HG03342 (cell line): ENCODE measurements around the gene KXD1.
"Not testable (repeated sequence)": the region's sequence is repeated elsewhere in the genome, so short reads cannot be mapped to it uniquely, and the experiment has no call there.

Source experiments
- ATAC-seq: cut with Tn5 transposase; IDR thresholded peaks from one replicate; pipeline ENCODE4 v1.9.1; 2021; ENCODE audit warnings: mild to moderate bottlenecking, moderate library complexity; ENCODE audit not compliant: unreplicated experiment

KXD1 gene

DNA sequence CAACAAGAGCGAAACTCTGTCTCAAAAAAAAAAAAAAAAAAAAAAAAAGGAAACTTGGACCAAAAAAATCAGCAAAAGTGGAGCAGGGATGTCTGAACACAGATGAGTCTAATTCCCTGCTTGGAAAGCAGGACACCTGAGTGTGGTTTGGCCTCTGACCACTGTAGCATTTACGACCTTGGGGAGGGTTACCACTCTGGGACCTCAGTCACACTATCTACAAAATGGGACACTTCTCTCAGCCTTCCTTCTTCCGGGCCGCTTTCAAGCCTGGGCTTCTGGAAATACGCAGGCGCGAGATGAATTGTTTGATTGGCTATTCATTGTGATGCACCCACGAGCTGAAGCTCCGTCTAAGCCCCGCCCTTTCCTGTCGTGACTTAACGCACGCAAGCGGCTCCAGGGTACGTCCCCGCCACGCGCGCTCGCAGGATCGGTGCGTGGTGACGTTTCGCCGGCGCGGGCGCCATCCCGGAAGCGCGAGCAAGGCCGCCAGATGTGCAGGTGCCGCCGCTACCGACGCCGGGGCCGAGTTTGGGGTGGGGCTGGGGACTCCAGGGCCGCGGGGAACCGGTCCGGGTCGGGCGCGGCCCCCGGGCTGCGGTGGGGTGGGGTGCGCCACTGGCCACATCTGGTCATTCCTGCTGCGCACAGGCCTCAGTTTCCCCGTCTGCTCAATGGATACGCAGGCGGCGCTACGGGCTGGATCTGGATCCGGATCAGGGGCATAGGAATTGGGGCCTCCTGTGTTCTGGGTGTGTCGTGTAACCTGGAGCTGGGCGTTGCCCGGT is at the start of gene KXD1:
TSS of gene KXD1 (plus strand) at position 460 of the 791 bp plus-strand sequence. CDS start 4,187 bp downstream, outside the sequence.
- ATAC-seq: peak; percentile 98

GRCh38 chr19:18508585-18508984 is 49.1 kb upstream of the KXD1 start:
- no peak for ATAC-seq

DNA sequence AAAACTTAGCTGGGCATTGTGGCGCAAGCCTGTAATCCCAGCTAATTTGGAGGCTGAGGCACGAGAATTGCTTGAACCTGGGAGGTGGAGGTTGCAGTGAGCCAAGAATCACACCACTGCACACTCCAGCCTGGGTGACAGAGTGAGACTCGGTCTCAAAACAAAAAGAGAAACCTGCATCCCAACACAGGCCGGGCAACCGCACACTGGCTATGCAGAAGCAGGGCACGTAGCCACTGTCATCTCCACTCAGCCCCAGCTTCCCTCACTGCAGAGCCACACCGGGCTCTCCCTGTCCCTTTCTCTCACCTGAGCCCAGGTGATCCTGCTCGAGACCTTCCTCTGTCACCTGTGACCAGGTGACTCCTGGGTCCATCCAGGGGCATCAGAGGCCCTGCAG is 47.5 kb upstream of the KXD1 start:
- no peak for ATAC-seq

GRCh38 chr19:18513868-18514267 is 43.8 kb upstream of the KXD1 start:
- ATAC-seq: no peak

DNA sequence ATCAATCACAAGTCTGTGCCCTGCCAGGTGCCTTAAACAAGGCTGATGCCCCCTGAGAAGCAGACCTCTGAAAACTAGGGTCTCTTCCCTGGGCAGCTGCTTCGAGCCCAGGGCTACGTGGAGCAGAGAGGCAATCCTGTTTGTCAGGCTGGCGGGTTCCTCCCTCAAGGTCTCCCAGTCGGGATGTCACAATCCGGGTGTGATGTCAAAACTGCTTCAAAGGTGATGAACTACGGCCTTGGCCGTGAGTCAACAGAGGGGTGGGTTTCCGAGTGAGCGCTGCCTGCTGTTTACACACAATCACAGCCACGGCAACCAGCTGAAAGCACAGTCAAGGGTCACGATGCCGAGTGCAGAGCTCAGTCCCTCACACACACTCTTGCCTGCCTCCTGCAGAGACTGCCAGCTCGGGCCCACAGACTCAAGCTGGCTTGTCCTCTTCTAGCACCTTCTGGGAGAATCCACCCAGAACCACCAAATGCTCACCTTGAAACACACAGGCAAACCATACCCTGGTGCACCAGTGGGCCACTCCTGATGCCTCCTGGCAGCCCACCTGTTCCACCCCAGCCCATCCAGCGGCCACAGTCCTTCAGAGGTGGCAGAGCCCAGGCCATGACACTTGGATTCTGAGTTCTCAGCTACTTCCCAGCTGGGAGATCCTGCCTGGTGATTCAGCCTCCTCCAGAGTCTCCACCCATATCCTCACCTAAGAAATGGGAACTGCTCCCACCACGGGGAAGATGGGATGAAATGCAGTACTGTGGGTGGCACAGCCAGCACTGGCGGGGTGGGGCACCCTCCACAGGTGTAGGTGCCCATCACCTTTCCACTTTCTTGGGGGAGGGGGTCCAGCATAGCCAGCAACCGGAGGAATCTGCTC is 42.6 kb upstream of the KXD1 start:
- no peak for ATAC-seq

GRCh38 chr19:18515959-18516358 is 41.7 kb upstream of the KXD1 start:
- ATAC-seq: no peak

- ATAC-seq: no peak
Observed at GRCh38 chr19:18517606-18518005, 40.1 kb upstream of the KXD1 start.

- ATAC-seq: no peak
Observed at GRCh38 chr19:18518639-18519038, 39.0 kb upstream of the KXD1 start.

- ATAC-seq: no peak
Observed at GRCh38 chr19:18519962-18520847, 37.5 kb upstream of the KXD1 start.

DNA sequence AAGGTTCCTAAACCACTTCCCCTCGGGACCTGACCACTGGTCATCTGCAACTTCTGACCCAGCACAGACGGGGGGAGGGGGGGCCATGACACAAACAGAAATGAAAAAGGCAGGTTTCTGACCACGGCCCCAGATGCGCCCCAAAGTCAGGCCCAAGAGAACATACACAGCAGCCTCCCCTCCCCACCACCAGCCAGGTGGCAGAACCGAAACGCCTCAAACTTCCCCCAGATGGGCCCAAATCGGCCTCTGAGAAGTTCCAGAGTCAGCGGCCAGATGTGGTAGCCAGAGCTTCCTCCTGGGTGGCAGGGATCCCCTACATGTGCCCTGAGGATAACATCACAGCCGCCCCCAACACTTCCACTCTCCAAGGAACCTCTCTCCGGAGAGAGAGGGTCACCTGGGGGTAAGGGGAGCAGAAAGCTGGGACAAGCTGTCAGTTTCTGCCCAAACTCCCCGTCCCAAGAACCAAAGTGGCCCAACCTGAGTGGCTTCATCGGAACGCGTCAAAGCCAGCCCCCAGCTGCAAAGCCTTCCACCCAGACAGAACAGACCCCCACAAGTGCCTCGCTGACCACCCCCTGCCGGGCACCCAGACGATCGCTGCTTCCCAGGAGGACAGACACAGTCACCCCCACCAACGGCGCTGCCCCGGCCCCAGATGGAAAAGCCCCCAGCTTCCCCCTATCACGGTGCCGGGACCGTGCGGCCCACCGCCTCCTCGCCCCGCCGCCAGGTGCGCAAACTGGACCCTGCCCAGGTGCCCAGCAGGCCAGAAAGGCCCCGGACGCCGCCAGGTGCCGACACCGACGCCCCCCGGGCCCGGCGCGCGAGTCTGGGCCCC is 36.6 kb upstream of the KXD1 start:
- ATAC-seq: no peak

DNA sequence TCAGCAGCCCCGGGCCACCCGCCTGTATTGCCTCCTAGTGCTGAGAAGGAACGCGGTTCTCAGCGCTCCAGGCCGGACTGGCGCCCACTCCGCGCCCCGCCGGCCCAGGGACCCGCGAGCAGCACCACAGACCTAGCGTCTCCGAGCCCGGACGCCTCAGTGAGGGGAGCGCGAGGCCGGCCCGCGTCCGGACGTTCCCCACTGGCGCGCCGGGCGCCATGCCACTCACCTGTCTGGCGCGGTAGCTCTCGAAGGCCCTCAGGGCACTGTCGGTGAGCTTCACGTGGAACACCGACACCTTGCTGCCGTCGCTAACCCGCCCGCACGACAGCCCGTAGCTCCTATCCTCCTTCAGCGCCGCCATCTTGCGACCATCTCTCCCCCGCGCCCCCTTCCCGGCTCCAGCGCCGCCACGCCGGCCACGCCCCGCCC is 36.0 kb upstream of the KXD1 start, which contains the start of gene ELL:
TSS of gene ELL (minus strand) at position 379 of the 432 bp plus-strand sequence. CDS start at position 364, 15 bp downstream.
- ATAC-seq: no peak

- ATAC-seq: peak; percentile 87
Observed at GRCh38 chr19:18522124-18522861, 35.4 kb upstream of the KXD1 start.

DNA sequence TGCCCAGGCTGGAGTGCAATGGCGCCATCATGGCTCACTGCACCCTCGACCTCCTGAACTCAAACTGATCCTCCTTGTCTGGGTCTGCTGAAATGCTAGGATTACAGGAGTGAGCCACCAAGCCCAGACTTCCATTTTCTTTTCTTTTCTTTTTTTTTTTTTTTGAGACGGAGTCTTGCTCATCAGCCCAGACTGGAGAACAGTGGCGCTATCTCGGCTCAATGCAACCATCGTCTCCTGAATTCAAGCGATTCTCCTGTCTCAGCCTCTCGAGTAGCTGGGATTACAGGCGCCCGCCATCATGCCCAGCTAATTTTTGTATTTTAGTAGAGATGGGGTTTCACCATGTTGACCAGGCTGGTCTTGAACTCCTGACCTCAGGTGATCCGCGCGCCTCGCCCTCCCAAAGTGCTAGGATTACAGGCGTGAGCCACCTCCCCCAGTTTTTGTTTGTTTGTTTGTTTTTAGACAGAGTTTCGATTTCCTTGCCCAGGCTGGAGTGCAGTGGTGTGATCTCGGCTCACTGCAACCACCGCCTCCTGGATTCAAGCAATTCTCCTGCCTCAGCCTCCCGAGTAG is 34.7 kb upstream of the KXD1 start:
- ATAC-seq: not testable (repeated sequence)

- no peak for ATAC-seq
Observed at GRCh38 chr19:18523841-18524240, 33.8 kb upstream of the KXD1 start.

DNA sequence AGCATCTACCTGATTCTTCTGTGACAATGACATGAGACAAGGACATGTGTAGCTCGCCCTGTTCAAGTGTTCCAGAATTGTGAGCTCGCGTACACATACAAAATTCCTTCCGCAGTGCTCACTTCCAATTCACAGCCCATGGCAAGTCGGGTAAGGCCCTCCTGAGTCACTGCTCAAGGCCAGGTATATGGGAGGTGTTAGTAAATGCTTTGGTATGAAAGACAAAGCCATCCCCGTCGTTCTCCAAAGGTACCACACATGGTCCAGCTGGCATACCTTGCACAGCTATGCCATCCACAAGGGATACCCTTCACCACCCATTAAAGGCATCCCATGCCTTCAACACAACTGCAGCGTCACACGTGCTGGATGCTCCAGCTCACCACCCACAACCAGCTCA is 31.4 kb upstream of the KXD1 start:
- ATAC-seq: no peak

GRCh38 chr19:18529782-18530181 is 27.9 kb upstream of the KXD1 start:
- ATAC-seq: no peak

- ATAC-seq: no peak
Observed at GRCh38 chr19:18531485-18531884, 26.2 kb upstream of the KXD1 start.

- ATAC-seq: no peak
Observed at GRCh38 chr19:18532168-18532890, 25.3 kb upstream of the KXD1 start.
